Neural crest cell (in vitro differentiated cells): ENCODE data around the gene TSGA10. TPM values are rescaled to one million over a fixed set of nuclear protein-coding genes. Genes with fewer than 3 reads are reported as not detected.

Experiments
- DNase-seq: peaks from one replicate; pipeline ENCODE4 v3.0.0; 2021; ENCODE audit warnings: low read depth, mixed read lengths, low spot score
- H3K27ac Mint-ChIP-seq: one replicate; pipeline ENCODE4 v1.8.0; 2021; ENCODE audit warnings: mild to moderate bottlenecking, mixed read lengths; ENCODE audit not compliant: unreplicated experiment
- H3K27me3 Mint-ChIP-seq: 2 replicates; pipeline ENCODE4 v1.8.0; 2021; ENCODE audit warnings: low read depth, mild to moderate bottlenecking, mixed read lengths
- H3K36me3 Mint-ChIP-seq: 2 replicates; pipeline ENCODE4 v1.8.0; 2021; ENCODE audit warnings: low read depth, mild to moderate bottlenecking, mixed read lengths
- H3K4me1 Mint-ChIP-seq: 2 replicates; pipeline ENCODE4 v1.8.0; 2021; ENCODE audit warnings: mixed read lengths
- H3K4me3 Mint-ChIP-seq: one replicate; pipeline ENCODE4 v1.8.0; 2021; ENCODE audit warnings: mild to moderate bottlenecking, mixed read lengths
- H3K9me3 Mint-ChIP-seq: 2 replicates; pipeline ENCODE4 v1.8.0; 2021; ENCODE audit warnings: mixed read lengths
- total RNA-seq: library from RNA; stranded (reverse); gene quantifications from 2 replicates; pipeline ENCODE4 v1.2.1, GENCODE V29; 2021
- TF ChIP-seq, protein P1 (sequence below): fragments of 200-600 bp; sonication (generic); conservative IDR thresholded peaks from 2 replicates; pipeline ENCODE4 v1.5.0; 2021; ENCODE audit warnings: antibody characterized with exemption, mild to moderate bottlenecking

The TSGA10 gene
- total RNA-seq, 1 donor from 2014 or later: 7.9 TPM

DNA sequence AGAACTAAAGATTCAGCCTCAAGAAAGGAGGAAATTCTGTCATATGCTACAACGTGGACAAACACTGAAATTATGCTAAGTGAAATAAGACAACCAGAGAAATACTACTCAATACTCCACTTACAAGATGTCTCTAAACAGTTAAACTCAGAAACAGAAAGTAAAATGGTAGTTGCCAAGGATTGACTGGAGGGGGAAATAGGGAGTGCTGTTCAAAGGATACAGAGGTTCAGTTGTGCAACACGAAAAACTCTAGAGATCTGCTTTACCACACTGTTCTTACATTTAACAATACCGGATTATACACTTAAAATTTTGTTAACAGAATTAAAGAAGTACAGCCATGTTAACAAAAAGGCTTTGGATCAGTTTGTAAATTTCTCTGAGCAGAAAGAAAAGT, 53.0 kb downstream of the TSGA10 start:
- Mint-ChIP-seq H3K27ac (no peak overlapping the region), H3K36me3 (no peaks in the 10 kb centered on the region), H3K9me3 (no peaks in the 10 kb centered on the region), H3K27me3 (no peaks in the 10 kb centered on the region), H3K4me1 (no peaks in the 10 kb centered on the region), H3K4me3 (no peak overlapping the region)
- TF ChIP-seq, protein P1, sequence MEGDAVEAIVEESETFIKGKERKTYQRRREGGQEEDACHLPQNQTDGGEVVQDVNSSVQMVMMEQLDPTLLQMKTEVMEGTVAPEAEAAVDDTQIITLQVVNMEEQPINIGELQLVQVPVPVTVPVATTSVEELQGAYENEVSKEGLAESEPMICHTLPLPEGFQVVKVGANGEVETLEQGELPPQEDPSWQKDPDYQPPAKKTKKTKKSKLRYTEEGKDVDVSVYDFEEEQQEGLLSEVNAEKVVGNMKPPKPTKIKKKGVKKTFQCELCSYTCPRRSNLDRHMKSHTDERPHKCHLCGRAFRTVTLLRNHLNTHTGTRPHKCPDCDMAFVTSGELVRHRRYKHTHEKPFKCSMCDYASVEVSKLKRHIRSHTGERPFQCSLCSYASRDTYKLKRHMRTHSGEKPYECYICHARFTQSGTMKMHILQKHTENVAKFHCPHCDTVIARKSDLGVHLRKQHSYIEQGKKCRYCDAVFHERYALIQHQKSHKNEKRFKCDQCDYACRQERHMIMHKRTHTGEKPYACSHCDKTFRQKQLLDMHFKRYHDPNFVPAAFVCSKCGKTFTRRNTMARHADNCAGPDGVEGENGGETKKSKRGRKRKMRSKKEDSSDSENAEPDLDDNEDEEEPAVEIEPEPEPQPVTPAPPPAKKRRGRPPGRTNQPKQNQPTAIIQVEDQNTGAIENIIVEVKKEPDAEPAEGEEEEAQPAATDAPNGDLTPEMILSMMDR: no peak
- no peak for DNase-seq

DNA sequence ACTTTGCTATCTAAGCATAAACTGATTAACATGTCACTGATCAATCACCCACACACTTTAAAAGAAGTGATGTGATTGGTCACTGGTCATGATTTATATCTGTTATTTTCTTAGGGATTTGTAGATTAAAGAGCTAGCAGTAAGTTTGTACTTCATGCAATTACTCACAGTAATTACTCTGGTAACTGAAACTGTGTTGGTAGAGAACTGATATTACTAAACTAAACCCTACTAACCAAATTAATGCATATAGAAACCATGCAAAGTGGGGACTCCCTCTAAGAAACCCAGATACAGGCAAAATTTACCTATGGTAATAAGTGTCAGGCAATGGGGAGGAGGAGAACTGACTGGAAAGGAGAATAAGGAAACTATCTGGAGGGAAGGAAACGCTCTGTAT, 58.0 kb downstream of the TSGA10 start:
- Mint-ChIP-seq H3K27me3 (peaks cover 4% of the 10 kb centered on the region), H3K36me3 (peaks cover 16% of the 10 kb centered on the region), H3K9me3 (peaks cover 17% of the 10 kb centered on the region)

GRCh38 chr2:99088017-99088416, 66.7 kb downstream of the TSGA10 start:
- TF ChIP-seq, protein P1: no peak
- Mint-ChIP-seq H3K4me1 (no peaks in the 10 kb centered on the region), H3K9me3 (peaks cover 5% of the 10 kb centered on the region), H3K27ac (no peak overlapping the region), H3K36me3 (no peaks in the 10 kb centered on the region), H3K4me3 (no peak overlapping the region), H3K27me3 (peaks cover 9% of the 10 kb centered on the region)
- DNase-seq: no peak

More for the DNA sequence above, 58.0 kb downstream of the TSGA10 start:
- no peak overlapping the region for H3K4me3 Mint-ChIP-seq
- TF ChIP-seq, protein P1: no peak
- H3K27ac Mint-ChIP-seq: no peak overlapping the region
- no peaks in the 10 kb centered on the region for H3K4me1 Mint-ChIP-seq
- no peak for DNase-seq

GRCh38 chr2:99086385-99086784, 68.4 kb downstream of the TSGA10 start:
- Mint-ChIP-seq H3K36me3 (no peaks in the 10 kb centered on the region), H3K9me3 (peaks cover 1% of the 10 kb centered on the region), H3K4me1 (no peaks in the 10 kb centered on the region), H3K27ac (no peak overlapping the region), H3K27me3 (peaks cover 16% of the 10 kb centered on the region), H3K4me3 (no peak overlapping the region)
- DNase-seq: no peak
- TF ChIP-seq, protein P1: no peak

GRCh38 chr2:99085421-99085820, 69.3 kb downstream of the TSGA10 start:
- Mint-ChIP-seq H3K9me3 (no peaks in the 10 kb centered on the region), H3K27ac (no peak overlapping the region), H3K27me3 (peaks cover 13% of the 10 kb centered on the region), H3K4me3 (no peak overlapping the region), H3K36me3 (no peaks in the 10 kb centered on the region), H3K4me1 (no peaks in the 10 kb centered on the region)
- TF ChIP-seq, protein P1: peak; percentile 57
- no peak for DNase-seq

GRCh38 chr2:99084256-99084655, 70.5 kb downstream of the TSGA10 start:
- peaks cover 19% of the 10 kb centered on the region for H3K27me3 Mint-ChIP-seq
- no peak overlapping the region for H3K4me3 Mint-ChIP-seq
- no peaks in the 10 kb centered on the region for H3K36me3 Mint-ChIP-seq
- TF ChIP-seq, protein P1: no peak
- H3K27ac Mint-ChIP-seq: no peak overlapping the region
- no peaks in the 10 kb centered on the region for H3K9me3 Mint-ChIP-seq
- DNase-seq: no peak
- H3K4me1 Mint-ChIP-seq: no peaks in the 10 kb centered on the region
